IMR-90 (cell line): ENCODE data around the gene CEP152. TPM values are rescaled to one million over a fixed set of nuclear protein-coding genes. Genes with fewer than 3 reads are reported as not detected.

Source experiments
- ATAC-seq: fragments of 200-7000 bp; cut with Tn5 transposase; 2 replicates; pipeline ENCODE4 v1.9.1; 2020; ENCODE audit warnings: low read depth, mild to moderate bottlenecking, moderate library complexity
- BruUV-seq: library from RNA; stranded (reverse); fragments of 400-500 nt; replicated peaks from 2 replicates; lab custom pipeline; 2021; lab: Mats Ljungman, UMichigan
- CTCF ChIA-PET: fragments of 300-600 bp; formaldehyde crosslinking; extraction: SDS; loops from one replicate; lab custom pipeline; 2021; ENCODE audit warnings: antibody characterized with exemption; lab: Yijun Ruan, JAX
- POLR2A ChIA-PET: fragments of 300-600 bp; sonication (Branson Sonifier 250); formaldehyde crosslinking; loops from one replicate; lab custom pipeline; 2022; ENCODE audit warnings: antibody characterized with exemption; ENCODE audit not compliant: unreplicated experiment; lab: Charles Lee
- DNase-seq: peaks from one replicate; pipeline ENCODE4 v3.0.0; 2013
- H2AFZ ChIP-seq: replicated peaks from 2 replicates; pipeline ENCODE3; 2013; ENCODE audit warnings: low read length, mild to moderate bottlenecking; ENCODE audit not compliant: poor library complexity
- H2AK5ac ChIP-seq: 2 replicates; pipeline ENCODE4 v1.6.1; 2013; ENCODE audit warnings: low read depth, low read length, inconsistent platforms
- H2AK9ac ChIP-seq: replicated peaks from 2 replicates; pipeline ENCODE3; 2013; ENCODE audit warnings: mild to moderate bottlenecking, low read depth, low read length, moderate library complexity; ENCODE audit not compliant: poor library complexity
- H2BK120ac ChIP-seq: 2 replicates; pipeline ENCODE4 v1.6.1; 2013; ENCODE audit warnings: low read depth, low read length, inconsistent platforms
- H2BK15ac ChIP-seq: 3 replicates; pipeline ENCODE4 v1.6.1; 2013; ENCODE audit warnings: low read depth, low read length, inconsistent platforms
- H2BK20ac ChIP-seq: 2 replicates; pipeline ENCODE4 v1.6.1; 2013; ENCODE audit warnings: low read depth, mild to moderate bottlenecking, inconsistent platforms, low read length, moderate library complexity
- H2BK5ac ChIP-seq: 2 replicates; pipeline ENCODE4 v1.6.1; 2013; ENCODE audit warnings: mild to moderate bottlenecking, low read depth, low read length, inconsistent platforms; ENCODE audit not compliant: poor library complexity, severe bottlenecking
- H3K14ac ChIP-seq: replicated peaks from 2 replicates; pipeline ENCODE4 v1.6.1; 2013; ENCODE audit warnings: low read depth, low read length, inconsistent platforms
- H3K18ac ChIP-seq: 2 replicates; pipeline ENCODE4 v1.6.1; 2013; ENCODE audit warnings: low read depth, low read length, control low read depth
- H3K23ac ChIP-seq: 2 replicates; pipeline ENCODE4 v1.6.1; 2013; ENCODE audit warnings: low read depth, low read length, inconsistent platforms
- H3K27ac ChIP-seq: 2 replicates; pipeline ENCODE4 v1.5.1; 2013; ENCODE audit warnings: mild to moderate bottlenecking, control low read depth, low read length; ENCODE audit not compliant: insufficient read depth
- H3K27me3 ChIP-seq: 2 replicates; pipeline ENCODE4 v1.6.1; 2013; ENCODE audit warnings: low read length; ENCODE audit not compliant: control insufficient read depth, insufficient read depth
- H3K36me3 ChIP-seq: 2 replicates; pipeline ENCODE4 v1.6.1; 2013; ENCODE audit warnings: low read length, mixed read lengths; ENCODE audit not compliant: control insufficient read depth, insufficient read depth
- H3K4ac ChIP-seq: 2 replicates; pipeline ENCODE4 v1.6.1; 2013; ENCODE audit warnings: low read depth, low read length, inconsistent platforms
- H3K4me1 ChIP-seq: 2 replicates; pipeline ENCODE4 v1.6.1; 2013; ENCODE audit warnings: low read length, mixed read lengths; ENCODE audit not compliant: control insufficient read depth, insufficient read depth
- H3K4me2 ChIP-seq: 2 replicates; pipeline ENCODE4 v1.6.1; 2013; ENCODE audit warnings: low read depth, mild to moderate bottlenecking, control low read depth, low read length, moderate library complexity
- H3K4me3 ChIP-seq: 2 replicates; pipeline ENCODE4 v1.5.1; 2013; ENCODE audit warnings: low read depth, mild to moderate bottlenecking, control low read depth, low read length, moderate library complexity; ENCODE audit not compliant: insufficient read depth
- H3K56ac ChIP-seq: 2 replicates; pipeline ENCODE4 v1.6.1; 2013; ENCODE audit warnings: low read length, inconsistent platforms; ENCODE audit not compliant: insufficient read depth; ENCODE audit errors: extremely low read depth
- H3K79me1 ChIP-seq, 2 experiments: 2 replicates each; pipeline ENCODE4 v1.6.1; 2013; ENCODE audit warnings: low read length in 2 of 2, inconsistent platforms in 1 of 2, low read depth in 1 of 2
- H3K9ac ChIP-seq: 2 replicates; pipeline ENCODE4 v1.6.1; 2013; ENCODE audit warnings: low read depth, low read length, control low read depth
- H3K9me1 ChIP-seq: 2 replicates; pipeline ENCODE4 v1.6.1; 2013; ENCODE audit warnings: low read length, inconsistent platforms; ENCODE audit not compliant: insufficient read depth
- H3K9me3 ChIP-seq: 2 replicates; pipeline ENCODE4 v1.6.1; 2013; ENCODE audit warnings: low read length; ENCODE audit not compliant: control insufficient read depth, insufficient read depth
- H4K20me1 ChIP-seq: 2 replicates; pipeline ENCODE4 v1.6.1; 2013; ENCODE audit warnings: low read length, inconsistent platforms; ENCODE audit not compliant: insufficient read depth
- H4K5ac ChIP-seq: 2 replicates; pipeline ENCODE4 v1.6.1; 2013; ENCODE audit warnings: mild to moderate bottlenecking, low read depth, low read length, control low read depth
- H4K8ac ChIP-seq, 2 experiments: 2 replicates each; pipeline ENCODE4 v1.6.1; 2013; ENCODE audit warnings: low read depth in 2 of 2, low read length in 2 of 2, control low read depth in 1 of 2, inconsistent platforms in 1 of 2
- H4K91ac ChIP-seq: 2 replicates; pipeline ENCODE4 v1.6.1; 2013; ENCODE audit warnings: low read depth, low read length, inconsistent platforms; ENCODE audit not compliant: insufficient read depth
- BHLHE40 ChIP-seq: fragments of 150-350 bp; IDR thresholded peaks from 2 replicates; pipeline ENCODE4 v1.6.1; 2016; ENCODE audit warnings: mild to moderate bottlenecking, low read depth, low read length
- CEBPB ChIP-seq: IDR thresholded peaks from 2 replicates; pipeline ENCODE4 v1.6.1; 2012; ENCODE audit warnings: low read depth, low read length, improper control_type of control experiment
- CHD1 ChIP-seq: IDR thresholded peaks from 2 replicates; pipeline ENCODE4 v1.6.1; 2012; ENCODE audit warnings: low read depth, low read length, improper control_type of control experiment
- ELK1 ChIP-seq: fragments of 150-350 bp; IDR thresholded peaks from 2 replicates; pipeline ENCODE4 v1.6.1; 2016; ENCODE audit warnings: low read depth, mild to moderate bottlenecking, low read length, moderate library complexity, borderline replicate concordance
- FOS ChIP-seq: fragments of 150-350 bp; IDR thresholded peaks from 2 replicates; pipeline ENCODE4 v1.6.1; 2016; ENCODE audit warnings: low read depth, low read length
- MAZ ChIP-seq: IDR thresholded peaks from 2 replicates; pipeline ENCODE4 v1.6.1; 2012; ENCODE audit warnings: low read depth, mild to moderate bottlenecking, low read length, improper control_type of control experiment, moderate library complexity, borderline replicate concordance
- NFE2L2 ChIP-seq: fragments of 150-350 bp; IDR thresholded peaks from 2 replicates; pipeline ENCODE4 v1.6.1; 2016; ENCODE audit warnings: low read depth, mild to moderate bottlenecking, low read length
- POLR2A ChIP-seq: IDR thresholded peaks from 2 replicates; pipeline ENCODE4 v1.6.1; 2012; ENCODE audit warnings: mild to moderate bottlenecking, low read depth, low read length
- RCOR1 ChIP-seq: IDR thresholded peaks from 2 replicates; pipeline ENCODE4 v1.6.1; 2012; ENCODE audit warnings: mild to moderate bottlenecking, low read length, improper control_type of control experiment; ENCODE audit not compliant: insufficient replicate concordance
- RFX5 ChIP-seq: IDR thresholded peaks from 2 replicates; pipeline ENCODE4 v1.8.0; 2012; ENCODE audit warnings: low read depth, mild to moderate bottlenecking, low read length, moderate library complexity
- WGBS, 2 experiments: methylation state at CpG; one replicate each; pipeline versions ENCODE4 v1.1.5 to v1.1.7; 2013; ENCODE audit warnings: missing lambda C conversion rate in 2 of 2; ENCODE audit not compliant: insufficient read length in 1 of 2; ENCODE audit errors: extremely low coverage in 2 of 2; 5-methylcytosine and 5-hydroxymethylcytosine counted together
- dilution Hi-C: fragments of 300-500 bp; cut with HindIII; formaldehyde crosslinking; loops from one replicate; pipeline ENCODE4 v1.14.3; 2018; ENCODE audit warnings: low sequenced_read_pairs; ENCODE audit not compliant: unreplicated experiment
- in situ Hi-C: fragments of 300-500 bp; cut with MboI; formaldehyde crosslinking; loops from 3 replicates; pipeline ENCODE4 v1.14.3; 2019; ENCODE audit warnings: low sequenced_read_pairs, inconsistent platforms, mixed read lengths
- intact Hi-C: fragments of 100-400 bp; cut with micrococcal nuclease; formaldehyde crosslinking; loops from 2 replicates; pipeline ENCODE4 v1.10.0; 2022
- polyA plus RNA-seq, 3 experiments: library from polyadenylated mRNA; depleted of rRNA; stranded (reverse); fragments of >200 nt; gene quantifications; 2 replicates each; pipeline ENCODE4 v1.2.3, GENCODE V29; 2012; ENCODE audit warnings: low replicate concordance in 1 of 3
- total RNA-seq: library from RNA; depleted of rRNA; stranded (reverse); fragments of >200 nt; gene quantifications from 2 replicates; pipeline ENCODE4 v1.2.3, GENCODE V29; 2012

CEP152 gene
- total and polyA plus RNA-seq, 2 of the 4 experiments (the other 2 are of a cell fraction): 2.1 to 7.3 TPM

- no peak for TF ChIP-seq CEBPB
These were observed 573 bp upstream of the CEP152 start (continued) for GRCh38 chr15:48811325-48811958.

DNA sequence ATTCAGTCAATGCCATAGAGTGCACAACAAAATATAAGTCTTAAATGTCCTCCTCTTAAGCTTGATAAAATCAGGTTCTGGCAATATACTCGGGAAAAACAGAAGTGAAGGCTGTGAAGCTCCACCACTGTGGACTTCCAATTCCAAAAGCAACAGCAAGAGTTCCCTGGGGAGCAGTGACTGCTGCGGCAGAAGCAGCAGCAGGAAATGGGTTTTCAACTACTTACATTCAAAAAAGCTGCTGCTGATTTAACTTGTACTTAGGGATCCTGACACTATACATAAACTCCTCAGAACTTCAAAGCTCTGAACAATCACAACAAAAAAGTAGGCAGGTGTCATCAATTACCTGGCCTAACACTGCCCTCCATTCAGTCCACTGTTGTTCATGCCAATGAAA is 4.7 kb downstream of the CEP152 start:
- TF ChIP-seq CHD1 (no peak), BHLHE40 (no peak), CEBPB (no peak), RCOR1 (no peak), POLR2A (no peak), RFX5 (no peak), FOS (no peak), ELK1 (no peak), NFE2L2 (no peak), MAZ (no peak)
- no peak overlapping the region for H3K18ac ChIP-seq
- H3K9ac ChIP-seq: no peak overlapping the region
- H3K4me1 ChIP-seq: no peaks in the 10 kb centered on the region; the same call in 1 of the 2 replicates
- intact Hi-C loops: no loop called here
- peaks cover 2% of the 10 kb centered on the region; the same call in 1 of the 2 replicates for H3K36me3 ChIP-seq
- H3K27ac ChIP-seq: no peak overlapping the region
- H3K4ac ChIP-seq: no peak overlapping the region
- ATAC-seq (no peak), DNase-seq (peak; percentile 15)
- H3K4me2 ChIP-seq: no peak overlapping the region
- POLR2A ChIA-PET: no interaction called here
- H3K56ac ChIP-seq: no peak overlapping the region
- H2AK5ac ChIP-seq: no peak overlapping the region
- H2BK120ac ChIP-seq: no peak overlapping the region
- CTCF ChIA-PET: no interaction called here
- H3K23ac ChIP-seq: 0 out of 2 replicates have a peak overlapping the region, but pooled peaks have one; percentile 54
- H4K20me1 ChIP-seq: no peaks in the 10 kb centered on the region
- H4K5ac ChIP-seq: peak overlapping the region; percentile 27; the same call in 1 of the 2 replicates
- H4K8ac ChIP-seq: peak overlapping the region in 1 of 2 experiments; percentile 49; a peak in 2 of 4 replicates
- dilution Hi-C loops: no loop called here
- no peak overlapping the region for H2AFZ ChIP-seq
- H3K4me3 ChIP-seq: no peak overlapping the region
- H3K9me1 ChIP-seq: peaks cover 13% of the 10 kb centered on the region
- H3K79me1 ChIP-seq: peaks cover 36 to 67% of the 10 kb centered on the region in 2 experiments
- H3K14ac ChIP-seq: peak overlapping the region; percentile 50; the same call in 1 of the 2 replicates
- no peak overlapping the region for H4K91ac ChIP-seq
- H2BK20ac ChIP-seq: no peak overlapping the region
- WGBS, 2 experiments: no CpG with 5 or more reads among the region's 2 CpGs
- BruUV-seq: no TSS peak
- H2BK5ac ChIP-seq: no peak overlapping the region
- H2BK15ac ChIP-seq: no peak overlapping the region
- no peaks in the 10 kb centered on the region for H3K9me3 ChIP-seq
- H2AK9ac ChIP-seq: no peak overlapping the region
- H3K27me3 ChIP-seq: no peaks in the 10 kb centered on the region
- in situ Hi-C loops: no loop called here
